ENCODE results near the gene SLC13A4. TPM values are rescaled to one million over a fixed set of nuclear protein-coding genes. Genes with fewer than 3 reads are reported as not detected.
A peak's percentile ranks its signal among the peaks of the same experiment; 100 is the strongest.

The SLC13A4 gene
- total and polyA plus RNA-seq, 2 donors (not counting 3 experiments of a cell fraction or from before 2014, with no cell fraction given): not detected

DNA sequence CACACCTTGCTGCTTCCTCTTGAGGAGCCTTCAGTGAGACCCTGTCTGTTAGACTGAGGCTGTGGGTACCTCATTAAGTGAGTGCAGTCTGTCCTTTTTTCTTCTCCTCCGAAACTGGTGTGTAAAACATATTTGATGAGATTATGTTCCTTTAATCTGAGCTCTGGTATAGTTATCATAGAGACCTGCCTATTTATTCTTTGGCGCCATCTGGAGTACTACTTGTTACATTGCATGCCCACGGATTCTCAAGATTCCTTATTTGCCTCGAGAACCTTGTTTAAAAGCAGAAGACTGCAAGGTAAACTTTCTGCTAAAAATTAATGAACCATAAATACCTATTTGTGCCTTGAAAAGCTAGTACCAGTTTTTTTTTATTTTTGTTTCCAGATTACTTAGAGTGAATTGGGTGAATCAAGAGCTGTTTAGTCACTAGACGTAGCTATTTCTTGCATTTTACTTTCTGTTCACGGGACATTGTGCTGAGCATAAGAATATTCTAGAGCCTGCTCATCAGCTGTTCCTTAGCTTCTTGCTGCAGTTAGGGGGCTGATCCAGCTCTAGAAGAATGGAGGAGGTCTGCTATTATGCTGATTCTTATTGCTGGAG is 82.6 kb downstream of the SLC13A4 start:
- no peaks in the 10 kb centered on the region for H3K79me2 ChIP-seq (ENCODE audit: control insufficient read depth, insufficient read depth, low read length)
- no peak overlapping the region for H3K27ac ChIP-seq (ENCODE audit: insufficient read depth, low read depth, low read length)
- no peak overlapping the region for H3K4me3 ChIP-seq (replicated peaks in 1 of 3; ENCODE audit: insufficient read depth in 1 of 3, low read depth in 1 of 3, low read length in 3 of 3)
- no peak overlapping the region for H2AFZ ChIP-seq (ENCODE audit: low read depth, low read length)
- H3K36me3 ChIP-seq (ENCODE audit: control insufficient read depth in 2 of 2, extremely low read depth in 1 of 2, insufficient read depth in 2 of 2, low read length in 2 of 2): peaks cover 0 to 9% of the 10 kb centered on the region in 2 experiments
- H4K20me1 ChIP-seq (replicated peaks; ENCODE audit: control insufficient read depth, extremely low read depth, insufficient read depth, low read length): no peaks in the 10 kb centered on the region
- POLR2A ChIA-PET: no interaction called here
- no TSS peak for BruUV-seq (replicated peaks)
- H3K9ac ChIP-seq (replicated peaks; ENCODE audit: extremely low read depth, insufficient read depth, low read length): no peak overlapping the region
- CTCF ChIA-PET: interaction anchor here (0.6 to 7.3 kb wide), 38 partner anchors 9 to 1981 kb away, joined by 3 to 173 read pairs (median 4); partner anchors contain the start of gene STMP1
- H3K27me3 ChIP-seq (ENCODE audit: control insufficient read depth in 2 of 2, insufficient read depth in 2 of 2, low read length in 2 of 2): no peaks in the 10 kb centered on the region
- peak; percentile 60 for DNase-seq (ENCODE audit: low read depth, low spot score)
- TF ChIP-seq, protein P1, sequence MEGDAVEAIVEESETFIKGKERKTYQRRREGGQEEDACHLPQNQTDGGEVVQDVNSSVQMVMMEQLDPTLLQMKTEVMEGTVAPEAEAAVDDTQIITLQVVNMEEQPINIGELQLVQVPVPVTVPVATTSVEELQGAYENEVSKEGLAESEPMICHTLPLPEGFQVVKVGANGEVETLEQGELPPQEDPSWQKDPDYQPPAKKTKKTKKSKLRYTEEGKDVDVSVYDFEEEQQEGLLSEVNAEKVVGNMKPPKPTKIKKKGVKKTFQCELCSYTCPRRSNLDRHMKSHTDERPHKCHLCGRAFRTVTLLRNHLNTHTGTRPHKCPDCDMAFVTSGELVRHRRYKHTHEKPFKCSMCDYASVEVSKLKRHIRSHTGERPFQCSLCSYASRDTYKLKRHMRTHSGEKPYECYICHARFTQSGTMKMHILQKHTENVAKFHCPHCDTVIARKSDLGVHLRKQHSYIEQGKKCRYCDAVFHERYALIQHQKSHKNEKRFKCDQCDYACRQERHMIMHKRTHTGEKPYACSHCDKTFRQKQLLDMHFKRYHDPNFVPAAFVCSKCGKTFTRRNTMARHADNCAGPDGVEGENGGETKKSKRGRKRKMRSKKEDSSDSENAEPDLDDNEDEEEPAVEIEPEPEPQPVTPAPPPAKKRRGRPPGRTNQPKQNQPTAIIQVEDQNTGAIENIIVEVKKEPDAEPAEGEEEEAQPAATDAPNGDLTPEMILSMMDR (IDR thresholded peaks at IDR 0.05; ENCODE audit: extremely low read depth in 1 of 2, insufficient read depth in 1 of 2, low read depth in 1 of 2, low read length in 2 of 2): peak; percentile 35 to 57
- TF ChIP-seq POLR2AphosphoS5 (IDR thresholded peaks at IDR 0.05; ENCODE audit: insufficient read depth, low read depth, low read length): no peak
- no peak overlapping the region for H3K4me2 ChIP-seq (ENCODE audit: insufficient read depth, low read length)
- no peaks in the 10 kb centered on the region for H3K9me3 ChIP-seq (replicated peaks; ENCODE audit: control insufficient read depth, insufficient read depth, low read length)
- intact Hi-C loops (cut with micrococcal nuclease) (loop anchor here (1.0 to 5.0 kb wide), 3 partner anchors 24 to 364 kb away; partner anchors contain the start of gene CNOT4), dilution Hi-C loops (cut with MboI; ENCODE audit: extremely low pct_ligation_motif_present, low sequenced_read_pairs) (no loop called here)
- H3K4me1 ChIP-seq (ENCODE audit: control insufficient read depth, extremely low read depth, insufficient read depth, low read length): no peaks in the 10 kb centered on the region
- no peaks in the 10 kb centered on the region for H3K9me1 ChIP-seq (replicated peaks; ENCODE audit: control insufficient read depth, extremely low read depth, insufficient read depth, low read length)
- FAIRE-seq: peak; percentile 40

GRCh38 chr7:135644729-135645128 is 83.3 kb downstream of the SLC13A4 start:
- DNase-seq (ENCODE audit: low read depth, low spot score) (no peak), FAIRE-seq (peak; percentile 8)
- H3K4me1 ChIP-seq (ENCODE audit: control insufficient read depth, extremely low read depth, insufficient read depth, low read length): no peaks in the 10 kb centered on the region
- peaks cover 0 to 9% of the 10 kb centered on the region in 2 experiments for H3K36me3 ChIP-seq (ENCODE audit: control insufficient read depth in 2 of 2, extremely low read depth in 1 of 2, insufficient read depth in 2 of 2, low read length in 2 of 2)
- no TSS peak for BruUV-seq (replicated peaks)
- H3K27me3 ChIP-seq (ENCODE audit: control insufficient read depth in 2 of 2, insufficient read depth in 2 of 2, low read length in 2 of 2): no peaks in the 10 kb centered on the region
- dilution Hi-C loops (cut with MboI; ENCODE audit: extremely low pct_ligation_motif_present, low sequenced_read_pairs): no loop called here
- no peaks in the 10 kb centered on the region for H3K79me2 ChIP-seq (ENCODE audit: control insufficient read depth, insufficient read depth, low read length)
- intact Hi-C loops (cut with micrococcal nuclease): loop anchor here (1.0 to 5.0 kb wide), 3 partner anchors 23 to 363 kb away; partner anchors contain the start of gene CNOT4
- no peak overlapping the region for H3K27ac ChIP-seq (ENCODE audit: insufficient read depth, low read depth, low read length)
- TF ChIP-seq, protein P1 (IDR thresholded peaks at IDR 0.05; ENCODE audit: extremely low read depth in 1 of 2, insufficient read depth in 1 of 2, low read depth in 1 of 2, low read length in 2 of 2): no peak
- TF ChIP-seq GATA2 (IDR thresholded peaks at IDR 0.05; ENCODE audit: insufficient read depth, insufficient read length, low read depth, low read length): no peak
- TF ChIP-seq MYC (IDR thresholded peaks at IDR 0.05; ENCODE audit: low read depth, low read length): no peak
- TF ChIP-seq FOS (IDR thresholded peaks at IDR 0.05; ENCODE audit: borderline replicate concordance, insufficient read depth, low read length): no peak
- no peak for TF ChIP-seq JUN (IDR thresholded peaks at IDR 0.05; ENCODE audit: borderline replicate concordance, insufficient read depth, insufficient read length, low read depth)
- no peak for TF ChIP-seq EZH2 (IDR thresholded peaks at IDR 0.05; ENCODE audit: borderline replicate concordance, low read depth, low read length, severe bottlenecking)
- TF ChIP-seq POLR2AphosphoS5 (IDR thresholded peaks at IDR 0.05; ENCODE audit: insufficient read depth, low read depth, low read length): no peak
- no peak for TF ChIP-seq POLR2A (IDR thresholded peaks at IDR 0.05; ENCODE audit: low read depth, low read length)
- H3K4me2 ChIP-seq (ENCODE audit: insufficient read depth, low read length): no peak overlapping the region
- POLR2A ChIA-PET: no interaction called here
- no peak overlapping the region for H3K9ac ChIP-seq (replicated peaks; ENCODE audit: extremely low read depth, insufficient read depth, low read length)
- CTCF ChIA-PET: interaction anchor here (0.6 to 7.3 kb wide), 38 partner anchors 9 to 1982 kb away, joined by 3 to 173 read pairs (median 5); partner anchors contain the start of gene STMP1
- no peaks in the 10 kb centered on the region for H3K9me1 ChIP-seq (replicated peaks; ENCODE audit: control insufficient read depth, extremely low read depth, insufficient read depth, low read length)
- H4K20me1 ChIP-seq (replicated peaks; ENCODE audit: control insufficient read depth, extremely low read depth, insufficient read depth, low read length): no peaks in the 10 kb centered on the region
- no peak overlapping the region for H3K4me3 ChIP-seq (replicated peaks in 1 of 3; ENCODE audit: insufficient read depth in 1 of 3, low read depth in 1 of 3, low read length in 3 of 3)
- no peaks in the 10 kb centered on the region for H3K9me3 ChIP-seq (replicated peaks; ENCODE audit: control insufficient read depth, insufficient read depth, low read length)
- H2AFZ ChIP-seq (ENCODE audit: low read depth, low read length): no peak overlapping the region
